ENCODE measurements around the gene SV2B. TPM values are rescaled to one million over a fixed set of nuclear protein-coding genes. Genes with fewer than 3 reads are reported as not detected.

Gene SV2B
- total RNA-seq, result 1 to 10 TPM; 1.4 to 6.4 (median 2.2) TPM

GRCh38 chr15:91099995-91100813, at the start of gene SV2B:
Gene SV2B (plus strand): TSS chr15:91100257. CDS start chr15:91226264, 126,007 bp downstream.
- TF ChIP-seq CTCF (IDR thresholded peaks at IDR 0.05; ENCODE audit: low read depth), result no peak

GRCh38 chr15:91051248-91051647, 48.8 kb upstream of the SV2B start:
- no peak for TF ChIP-seq CTCF (IDR thresholded peaks at IDR 0.05; ENCODE audit: low read depth)

GRCh38 chr15:91054816-91055215, 45.2 kb upstream of the SV2B start:
- TF ChIP-seq CTCF (IDR thresholded peaks at IDR 0.05; ENCODE audit: low read depth), result no peak

- no peak for TF ChIP-seq CTCF (IDR thresholded peaks at IDR 0.05; ENCODE audit: low read depth)
Measured at GRCh38 chr15:91055548-91056331, 44.3 kb upstream of the SV2B start.

GRCh38 chr15:91061230-91061629, 38.8 kb upstream of the SV2B start:
- TF ChIP-seq CTCF (IDR thresholded peaks at IDR 0.05; ENCODE audit: low read depth), result no peak

GRCh38 chr15:91061997-91062396, 38.1 kb upstream of the SV2B start:
- TF ChIP-seq CTCF (IDR thresholded peaks at IDR 0.05; ENCODE audit: low read depth), result no peak

GRCh38 chr15:91065505-91065904, 34.6 kb upstream of the SV2B start:
- no peak for TF ChIP-seq CTCF (IDR thresholded peaks at IDR 0.05; ENCODE audit: low read depth)

Data from subcutaneous adipose tissue (tissue), 4 donors.